ENCODE data around the gene MCF2L. TPM values are rescaled to one million over a fixed set of nuclear protein-coding genes. Genes with fewer than 3 reads are reported as not detected.

Gene MCF2L
- total and polyA plus RNA-seq, 7 experiments from 2014 or later: 0.51 to 32.6 (median 19.7) TPM

DNA sequence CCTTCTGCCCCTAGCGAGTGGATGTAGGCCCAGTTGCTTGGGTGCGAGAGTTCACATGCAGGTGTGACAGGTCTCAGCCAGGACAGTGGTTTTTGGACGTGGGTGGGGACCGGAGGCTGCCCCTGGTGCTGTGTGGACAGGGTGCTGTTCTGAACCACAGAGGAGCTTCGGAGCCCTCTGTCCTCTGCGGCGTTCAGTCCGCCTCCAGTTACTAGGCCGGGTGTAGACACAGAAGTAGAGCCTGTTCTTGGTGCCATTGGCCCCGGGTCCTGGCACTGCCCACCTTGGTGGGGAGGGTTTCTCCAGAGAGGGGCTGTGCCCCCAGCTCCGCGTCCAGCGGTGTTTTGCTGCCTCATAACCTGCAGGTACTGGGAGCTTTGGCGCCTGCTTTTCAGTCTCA is 52.4 kb downstream of the MCF2L start:
- Mint-ChIP-seq H3K9me3 (peaks cover 0 to 2% (median 0%) of the 10 kb centered on the region in 11 donors), H3K4me1 (peaks cover 0 to 12% (median 0%) of the 10 kb centered on the region in 7 donors), H3K27ac (no peak overlapping the region), H3K27me3 (no peaks in the 10 kb centered on the region), H3K36me3 (peaks cover 0 to 35% (median 7%) of the 10 kb centered on the region in 5 donors), H3K4me3 (no peak overlapping the region)
- DNase-seq: no peak
- no peak overlapping the region for H3K27ac ChIP-seq (ENCODE audit: low read depth, low read length)
- ChIA-PET POLR2A (no interaction called here), CTCF (interaction anchor here (0.5 to 1.3 kb wide), 2 partner anchors 8 to 409 kb away, joined by 3 read pairs; no protein-coding TSS in a partner anchor)
- no peaks in the 10 kb centered on the region for H3K9me3 ChIP-seq (ENCODE audit: control insufficient read depth in 2 of 3, low read length in 3 of 3)
- H3K36me3 ChIP-seq (ENCODE audit: control insufficient read depth in 2 of 3, insufficient read depth in 3 of 3, low read length in 3 of 3): peaks cover 0 to 31% (median 0%) of the 10 kb centered on the region in 3 experiments
- no peak for ATAC-seq
- no peak overlapping the region for H3K4me3 ChIP-seq (ENCODE audit: low read length)
- intact Hi-C loops (cut with micrococcal nuclease): no loop called here
- H3K4me1 ChIP-seq (ENCODE audit: control insufficient read depth in 2 of 2, insufficient read depth in 2 of 2, low read length in 2 of 2): no peaks in the 10 kb centered on the region
- no peaks in the 10 kb centered on the region for H3K27me3 ChIP-seq (ENCODE audit: control insufficient read depth in 2 of 2, insufficient read depth in 2 of 2, low read length in 2 of 2)

DNA sequence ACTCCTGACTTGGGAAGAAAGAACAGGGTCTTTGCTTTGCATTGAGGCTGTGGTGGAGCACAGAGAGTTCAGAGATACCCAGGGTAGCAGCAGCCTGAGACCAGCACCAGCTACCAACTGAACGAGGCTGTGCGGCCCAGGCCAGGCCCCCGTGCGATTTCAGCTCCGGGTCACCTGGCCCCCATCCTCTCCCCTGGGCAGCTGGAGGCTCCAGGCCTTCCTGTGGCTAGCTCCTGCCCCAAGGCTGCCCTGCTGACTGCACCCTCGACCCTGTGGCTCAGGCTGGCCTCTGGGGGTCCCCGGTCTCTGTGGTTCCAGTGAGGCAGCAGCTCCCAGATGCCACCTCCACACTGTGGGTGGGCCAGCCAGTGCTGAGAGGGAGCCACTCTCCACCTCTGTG is 52.8 kb downstream of the MCF2L start:
- peaks cover 0 to 12% (median 0%) of the 10 kb centered on the region in 7 donors for H3K4me1 Mint-ChIP-seq
- Histone ChIP-seq H3K4me1 (ENCODE audit: control insufficient read depth in 2 of 2, insufficient read depth in 2 of 2, low read length in 2 of 2) (no peaks in the 10 kb centered on the region), H3K4me3 (ENCODE audit: low read length) (no peak overlapping the region), H3K9me3 (ENCODE audit: control insufficient read depth in 2 of 3, low read length in 3 of 3) (no peaks in the 10 kb centered on the region), H3K27ac (ENCODE audit: low read depth, low read length) (no peak overlapping the region), H3K27me3 (ENCODE audit: control insufficient read depth in 2 of 2, insufficient read depth in 2 of 2, low read length in 2 of 2) (no peaks in the 10 kb centered on the region), H3K36me3 (ENCODE audit: control insufficient read depth in 2 of 3, insufficient read depth in 3 of 3, low read length in 3 of 3) (peaks cover 0 to 27% (median 0%) of the 10 kb centered on the region in 3 experiments)
- no peak overlapping the region for H3K27ac Mint-ChIP-seq
- ChIA-PET CTCF (no interaction called here), POLR2A (no interaction called here)
- DNase-seq (no peak), ATAC-seq (no peak)
- H3K9me3 Mint-ChIP-seq: peaks cover 0 to 2% (median 0%) of the 10 kb centered on the region in 11 donors
- H3K36me3 Mint-ChIP-seq: peaks cover 0 to 35% (median 7%) of the 10 kb centered on the region in 5 donors
- H3K4me3 Mint-ChIP-seq: no peak overlapping the region
- intact Hi-C loops (cut with micrococcal nuclease): no loop called here
- H3K27me3 Mint-ChIP-seq: no peaks in the 10 kb centered on the region

DNA sequence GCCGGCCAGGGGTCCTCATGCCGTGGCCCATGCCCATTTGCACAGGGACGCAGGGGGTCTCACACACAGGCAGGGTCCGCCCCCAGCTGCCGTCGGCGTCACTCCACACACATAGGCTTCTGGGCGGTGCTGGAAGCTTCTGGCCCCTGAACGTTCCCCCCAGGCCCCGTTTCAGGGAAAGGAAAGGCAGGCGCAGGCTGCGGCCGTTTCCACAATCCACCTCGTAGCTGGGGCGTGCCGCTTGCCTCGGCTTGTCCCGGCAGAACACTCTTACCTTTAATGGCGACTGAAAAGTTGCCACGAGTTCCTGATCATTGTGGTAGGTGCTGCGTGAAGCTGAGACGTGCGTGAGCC is 53.4 kb downstream of the MCF2L start:
- no peak for DNase-seq
- Mint-ChIP-seq H3K4me3 (no peak overlapping the region), H3K36me3 (peaks cover 0 to 32% (median 7%) of the 10 kb centered on the region in 5 donors), H3K27ac (no peak overlapping the region), H3K4me1 (peaks cover 0 to 12% (median 0%) of the 10 kb centered on the region in 7 donors), H3K27me3 (no peaks in the 10 kb centered on the region), H3K9me3 (peaks cover 0 to 2% (median 0%) of the 10 kb centered on the region in 11 donors)
- POLR2A ChIA-PET: no interaction called here
- Histone ChIP-seq H3K9me3 (ENCODE audit: control insufficient read depth in 2 of 3, low read length in 3 of 3) (no peaks in the 10 kb centered on the region), H3K36me3 (ENCODE audit: control insufficient read depth in 2 of 3, insufficient read depth in 3 of 3, low read length in 3 of 3) (peaks cover 0 to 22% (median 0%) of the 10 kb centered on the region in 3 experiments), H3K4me1 (ENCODE audit: control insufficient read depth in 2 of 2, insufficient read depth in 2 of 2, low read length in 2 of 2) (no peaks in the 10 kb centered on the region), H3K27ac (ENCODE audit: low read depth, low read length) (no peak overlapping the region), H3K27me3 (ENCODE audit: control insufficient read depth in 2 of 2, insufficient read depth in 2 of 2, low read length in 2 of 2) (no peaks in the 10 kb centered on the region), H3K4me3 (ENCODE audit: low read length) (no peak overlapping the region)
- ATAC-seq: no peak
- CTCF ChIA-PET: no interaction called here
- intact Hi-C loops (cut with micrococcal nuclease): no loop called here

DNA sequence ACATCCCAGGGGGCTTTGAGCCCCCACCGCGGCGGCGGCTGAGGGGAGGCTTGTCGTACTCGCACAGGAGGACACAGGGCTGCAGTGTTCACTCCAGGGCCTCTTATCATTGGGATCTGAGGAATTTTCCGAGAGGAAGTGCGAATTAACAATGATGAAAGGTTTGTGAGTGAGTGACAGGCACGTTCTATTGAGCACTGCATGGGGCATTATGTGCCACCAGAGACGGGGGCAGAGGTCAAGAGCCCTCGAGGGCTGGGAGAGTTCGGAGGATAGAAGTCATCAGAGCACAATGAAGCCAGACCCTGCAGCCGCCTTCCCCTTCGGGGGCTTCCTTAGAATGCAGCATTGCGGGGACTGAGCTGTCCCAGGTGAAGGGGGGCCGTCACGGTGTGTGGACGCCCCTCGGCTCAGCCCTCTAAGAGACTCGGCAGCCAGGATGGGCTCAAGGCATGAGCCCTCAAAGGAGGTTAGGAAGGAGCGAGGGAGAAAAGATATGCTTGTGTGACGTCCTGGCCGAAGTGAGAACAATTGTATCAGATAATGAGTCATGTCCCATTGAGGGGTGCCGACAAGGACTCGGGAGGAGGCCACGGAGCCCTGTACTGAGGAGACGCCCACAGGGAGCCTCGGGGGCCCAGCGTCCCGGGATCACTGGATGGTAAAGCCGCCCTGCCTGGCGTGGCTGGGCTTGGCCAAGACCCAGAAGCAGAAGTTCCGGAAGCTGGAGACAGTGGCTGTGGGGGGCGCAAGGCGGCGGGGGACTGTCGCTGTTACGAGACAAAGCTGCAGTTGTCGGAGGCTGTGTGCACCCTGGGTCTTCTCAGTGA is 53.9 kb downstream of the MCF2L start:
- H3K9me3 Mint-ChIP-seq: peaks cover 0 to 2% (median 0%) of the 10 kb centered on the region in 11 donors
- H3K4me3 Mint-ChIP-seq: no peak overlapping the region
- peaks cover 0 to 27% (median 4%) of the 10 kb centered on the region in 5 donors for H3K36me3 Mint-ChIP-seq
- Histone ChIP-seq H3K36me3 (ENCODE audit: control insufficient read depth in 2 of 3, insufficient read depth in 3 of 3, low read length in 3 of 3) (peaks cover 0 to 16% (median 0%) of the 10 kb centered on the region in 3 experiments), H3K4me1 (ENCODE audit: control insufficient read depth in 2 of 2, insufficient read depth in 2 of 2, low read length in 2 of 2) (no peaks in the 10 kb centered on the region), H3K4me3 (ENCODE audit: low read length) (no peak overlapping the region), H3K27me3 (ENCODE audit: control insufficient read depth in 2 of 2, insufficient read depth in 2 of 2, low read length in 2 of 2) (no peaks in the 10 kb centered on the region), H3K27ac (ENCODE audit: low read depth, low read length) (no peak overlapping the region), H3K9me3 (ENCODE audit: control insufficient read depth in 2 of 3, low read length in 3 of 3) (no peaks in the 10 kb centered on the region)
- peaks cover 0 to 12% (median 0%) of the 10 kb centered on the region in 7 donors for H3K4me1 Mint-ChIP-seq
- DNase-seq: no peak
- no peak overlapping the region for H3K27ac Mint-ChIP-seq
- intact Hi-C loops (cut with micrococcal nuclease): no loop called here
- no peak for ATAC-seq
- CTCF ChIA-PET: no interaction called here
- POLR2A ChIA-PET: no interaction called here
- no peaks in the 10 kb centered on the region for H3K27me3 Mint-ChIP-seq

DNA sequence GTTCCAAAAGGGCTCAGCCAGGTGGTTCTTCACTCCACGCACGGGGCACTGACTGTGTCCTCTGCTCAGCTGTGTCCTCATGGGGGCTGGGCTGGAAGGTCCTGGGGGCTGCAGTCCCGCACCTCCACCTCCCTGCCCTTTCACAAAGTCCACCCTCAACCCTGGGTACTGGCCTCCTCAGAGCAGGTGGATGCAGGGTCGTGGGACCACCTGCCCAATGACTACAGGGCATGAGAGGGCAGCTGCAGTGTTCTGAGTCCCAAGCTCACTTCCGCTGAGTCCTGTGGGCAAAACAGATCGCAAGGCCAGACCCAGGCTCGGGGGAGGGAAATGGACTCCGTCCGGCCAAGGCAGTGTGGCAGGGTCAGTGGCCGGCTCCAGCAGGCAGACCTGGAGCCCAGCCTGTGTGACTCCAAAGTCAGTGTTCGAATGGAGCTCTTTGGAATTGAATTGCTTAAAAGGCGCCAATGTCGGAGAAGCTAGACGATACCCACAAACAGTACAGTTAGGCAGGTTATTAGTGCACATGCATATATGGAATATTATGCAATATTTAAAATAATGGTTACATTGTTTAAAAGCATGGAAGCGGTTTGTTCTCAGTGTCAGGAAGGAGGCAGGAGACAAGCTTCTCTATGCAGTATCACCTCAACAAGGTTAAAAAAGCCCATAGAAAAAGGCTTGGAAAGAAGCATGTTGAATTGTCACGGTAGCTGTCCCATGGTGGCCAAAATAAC is 54.8 kb downstream of the MCF2L start:
- POLR2A ChIA-PET: no interaction called here
- no peak for DNase-seq
- Mint-ChIP-seq H3K27ac (no peak overlapping the region), H3K27me3 (no peaks in the 10 kb centered on the region), H3K4me1 (peaks cover 0 to 12% (median 0%) of the 10 kb centered on the region in 7 donors), H3K36me3 (peaks cover 0 to 21% (median 0%) of the 10 kb centered on the region in 5 donors), H3K9me3 (peaks cover 0 to 2% (median 0%) of the 10 kb centered on the region in 11 donors), H3K4me3 (no peak overlapping the region)
- H3K4me3 ChIP-seq (ENCODE audit: low read length): no peak overlapping the region
- no peak for ATAC-seq
- no peaks in the 10 kb centered on the region for H3K4me1 ChIP-seq (ENCODE audit: control insufficient read depth in 2 of 2, insufficient read depth in 2 of 2, low read length in 2 of 2)
- CTCF ChIA-PET: no interaction called here
- H3K36me3 ChIP-seq (ENCODE audit: control insufficient read depth in 2 of 3, insufficient read depth in 3 of 3, low read length in 3 of 3): peaks cover 0 to 8% (median 0%) of the 10 kb centered on the region in 3 experiments
- H3K9me3 ChIP-seq (ENCODE audit: control insufficient read depth in 2 of 3, low read length in 3 of 3): no peaks in the 10 kb centered on the region
- intact Hi-C loops (cut with micrococcal nuclease): no loop called here
- H3K27me3 ChIP-seq (ENCODE audit: control insufficient read depth in 2 of 2, insufficient read depth in 2 of 2, low read length in 2 of 2): no peaks in the 10 kb centered on the region
- no peak overlapping the region for H3K27ac ChIP-seq (ENCODE audit: low read depth, low read length)

DNA sequence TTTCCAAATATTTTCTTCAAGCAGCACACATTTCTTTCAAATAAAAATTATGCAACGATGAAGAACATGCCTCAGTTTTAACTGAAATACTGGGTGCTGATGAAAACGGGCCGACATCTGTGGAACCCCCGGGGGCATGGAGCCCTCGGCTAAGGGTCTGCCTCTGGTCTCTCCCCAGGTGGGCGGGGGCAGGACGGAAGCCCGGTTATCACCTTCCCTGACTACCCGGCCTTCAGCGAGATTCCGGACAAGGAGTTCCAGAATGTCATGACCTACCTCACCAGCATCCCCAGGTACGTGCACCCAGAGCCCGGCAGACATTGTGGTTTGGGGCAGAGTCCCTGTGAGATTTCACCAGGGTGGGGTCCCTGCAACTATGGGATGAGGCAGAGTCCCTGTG is 55.5 kb downstream of the MCF2L start:
- intact Hi-C loops (cut with micrococcal nuclease): no loop called here
- H3K4me1 ChIP-seq (ENCODE audit: control insufficient read depth in 2 of 2, insufficient read depth in 2 of 2, low read length in 2 of 2): no peaks in the 10 kb centered on the region
- CTCF ChIA-PET: no interaction called here
- peaks cover 0 to 12% (median 0%) of the 10 kb centered on the region in 7 donors for H3K4me1 Mint-ChIP-seq
- H3K9me3 Mint-ChIP-seq: peaks cover 0 to 2% (median 0%) of the 10 kb centered on the region in 11 donors
- no peak overlapping the region for H3K27ac Mint-ChIP-seq
- H3K27me3 ChIP-seq (ENCODE audit: control insufficient read depth in 2 of 2, insufficient read depth in 2 of 2, low read length in 2 of 2): no peaks in the 10 kb centered on the region
- no peaks in the 10 kb centered on the region for H3K27me3 Mint-ChIP-seq
- H3K9me3 ChIP-seq (ENCODE audit: control insufficient read depth in 2 of 3, low read length in 3 of 3): no peaks in the 10 kb centered on the region
- no peak for ATAC-seq
- no peak for DNase-seq
- no peak overlapping the region for H3K4me3 Mint-ChIP-seq
- peaks cover 0 to 2% (median 0%) of the 10 kb centered on the region in 3 experiments for H3K36me3 ChIP-seq (ENCODE audit: control insufficient read depth in 2 of 3, insufficient read depth in 3 of 3, low read length in 3 of 3)
- peaks cover 0 to 17% (median 0%) of the 10 kb centered on the region in 5 donors for H3K36me3 Mint-ChIP-seq
- H3K27ac ChIP-seq (ENCODE audit: low read depth, low read length): no peak overlapping the region
- POLR2A ChIA-PET: no interaction called here
- H3K4me3 ChIP-seq (ENCODE audit: low read length): no peak overlapping the region

All from naive thymus-derived CD4-positive, alpha-beta T cell (primary cell).